DMS53 treated with DMSO at 0.1 percent for 48 hours (cell line): ENCODE data around the gene RPGRIP1L.
"Not testable (repeated sequence)": the region's sequence is repeated elsewhere in the genome, so short reads cannot be mapped to it uniquely, and the experiment has no call there.

Experiments used
- DNase-seq: peaks from one replicate; lab custom pipeline; 2025; ENCODE audit not compliant: unreplicated experiment; lab: John Stamatoyannopoulos, UW

The RPGRIP1L gene

DNA sequence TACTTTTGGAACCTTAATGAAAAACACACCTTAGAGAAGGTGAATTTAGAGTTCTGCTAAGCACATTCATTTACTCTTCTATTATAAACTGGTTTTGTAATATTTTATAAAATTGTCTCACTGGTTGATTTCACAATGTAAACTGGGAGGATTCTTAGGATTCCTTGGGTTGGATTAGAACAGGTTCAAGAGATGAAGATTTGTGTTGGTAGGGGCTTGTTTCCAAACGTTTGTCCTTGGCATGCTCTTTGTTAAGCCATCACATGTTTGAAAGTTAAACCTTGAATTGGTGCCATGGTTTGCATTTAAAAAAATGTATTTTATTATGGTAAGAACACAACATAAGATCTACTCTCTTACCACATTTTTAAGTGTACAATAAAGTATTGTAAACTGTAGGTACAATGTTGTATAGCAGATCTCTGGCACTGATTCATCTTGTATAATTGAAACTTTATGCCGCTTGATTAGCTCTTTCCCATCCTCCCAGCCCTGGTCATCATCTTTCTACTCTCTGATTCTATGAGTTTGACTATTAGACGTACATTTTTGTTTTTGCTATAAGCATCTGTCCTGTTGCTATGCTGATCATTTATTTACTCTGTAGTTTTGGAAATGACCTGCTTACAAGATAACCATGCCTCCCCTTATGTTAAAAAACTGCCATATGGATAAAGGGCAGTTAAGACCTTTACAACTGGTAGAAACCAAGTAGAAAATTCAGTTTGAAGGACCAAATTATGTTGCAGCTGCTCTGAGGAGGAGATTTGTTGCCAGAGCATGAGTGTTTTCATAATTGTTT lies 9.9 kb upstream of the RPGRIP1L start:
- DNase-seq = no peak

DNA sequence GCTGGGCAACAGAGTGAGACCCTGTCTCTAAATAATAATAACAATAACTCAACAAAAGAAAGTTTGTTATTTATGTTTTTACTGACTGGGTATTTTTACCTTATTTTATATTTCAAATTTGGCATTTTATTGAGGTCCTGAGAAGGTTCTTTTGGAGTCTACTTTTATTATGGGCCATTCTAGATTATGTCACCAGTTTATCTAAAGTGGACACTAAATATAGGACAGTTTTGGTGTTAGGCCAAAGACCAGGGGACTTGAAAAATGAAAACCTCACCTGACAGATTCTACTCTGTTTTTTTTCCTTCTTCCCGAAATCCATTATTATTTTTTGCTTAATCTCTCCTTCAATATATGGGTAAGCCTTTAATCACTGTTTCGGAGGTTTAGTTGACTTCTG lies 8.4 kb upstream of the RPGRIP1L start:
- DNase-seq = no peak

GRCh38 chr16:53711390-53711789 lies 7.7 kb upstream of the RPGRIP1L start:
- DNase-seq = no peak

GRCh38 chr16:53708490-53708889 lies 4.8 kb upstream of the RPGRIP1L start:
- no peak for DNase-seq

GRCh38 chr16:53707671-53708070 lies 4.0 kb upstream of the RPGRIP1L start:
- DNase-seq = no peak

- no peak for DNase-seq
Measured at GRCh38 chr16:53704445-53704813, 770 bp upstream of the RPGRIP1L start.

DNA sequence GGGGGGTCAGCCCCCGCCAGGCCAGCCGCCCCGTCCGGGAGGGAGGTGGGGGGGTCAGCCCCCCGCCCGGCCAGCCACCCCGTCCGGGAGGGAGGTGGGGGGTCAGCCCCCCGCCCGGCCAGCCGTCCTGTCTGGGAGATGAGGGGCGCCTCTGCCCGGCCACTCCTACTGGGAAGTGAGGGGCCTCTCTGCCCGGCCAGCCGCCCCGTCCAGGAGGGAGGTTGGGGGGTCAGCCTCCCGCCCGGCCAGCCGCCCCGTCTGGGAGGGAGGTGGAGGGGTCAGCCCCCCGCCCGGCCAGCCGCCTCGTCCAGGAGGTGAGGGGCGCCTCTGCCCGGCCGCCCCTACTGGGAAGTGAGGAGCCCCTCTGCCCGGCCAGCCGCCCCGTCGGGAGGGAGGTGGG lies 5.4 kb downstream of the RPGRIP1L start:
- not testable (repeated sequence) for DNase-seq

- no peak for DNase-seq
Measured at GRCh38 chr16:53695070-53695469, 8.6 kb downstream of the RPGRIP1L start.

DNA sequence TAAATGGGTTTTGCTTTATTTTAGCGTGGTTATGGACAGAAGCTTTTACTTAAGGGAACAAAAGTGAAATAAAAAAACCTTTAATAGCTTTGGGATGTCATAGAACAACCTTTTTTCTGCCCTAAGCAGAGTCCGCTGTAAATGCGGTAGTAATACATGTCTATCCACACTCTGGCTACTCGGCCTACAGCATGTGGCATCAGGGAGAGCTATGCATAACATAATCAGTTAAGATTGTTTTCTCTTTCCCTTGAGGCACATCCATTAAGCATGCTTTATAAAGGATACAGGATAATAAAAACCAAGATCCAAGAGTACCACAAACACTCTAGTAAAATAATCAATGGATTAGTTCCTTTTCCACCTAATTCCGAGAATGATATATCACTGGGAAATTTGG lies 10.3 kb downstream of the RPGRIP1L start:
- DNase-seq = no peak

DNA sequence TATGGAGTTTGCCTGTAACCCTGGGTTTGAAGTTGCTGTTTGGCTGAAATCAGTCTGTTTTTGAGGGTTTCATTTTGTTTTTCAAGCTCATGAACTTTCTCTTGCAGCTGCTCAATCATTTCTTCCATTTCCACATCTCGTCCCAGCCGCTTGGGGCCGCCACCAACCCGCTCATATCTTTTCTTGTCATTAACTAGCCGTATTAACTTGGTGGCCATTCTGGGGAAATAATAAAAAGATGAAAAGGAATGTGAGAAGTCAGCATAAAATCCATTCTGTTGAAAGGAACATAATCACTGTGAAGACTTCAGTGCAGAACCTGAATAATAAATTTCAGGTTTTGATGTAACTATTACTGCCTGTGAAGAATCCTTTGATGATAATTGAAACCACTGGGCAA lies 11.5 kb downstream of the RPGRIP1L start:
- no peak for DNase-seq

- DNase-seq = no peak
Measured at GRCh38 chr16:53690771-53691170, 12.9 kb downstream of the RPGRIP1L start.

GRCh38 chr16:53689636-53690035 lies 14.0 kb downstream of the RPGRIP1L start:
- DNase-seq = no peak

GRCh38 chr16:53686710-53687109 lies 16.9 kb downstream of the RPGRIP1L start:
- DNase-seq = no peak

DNA sequence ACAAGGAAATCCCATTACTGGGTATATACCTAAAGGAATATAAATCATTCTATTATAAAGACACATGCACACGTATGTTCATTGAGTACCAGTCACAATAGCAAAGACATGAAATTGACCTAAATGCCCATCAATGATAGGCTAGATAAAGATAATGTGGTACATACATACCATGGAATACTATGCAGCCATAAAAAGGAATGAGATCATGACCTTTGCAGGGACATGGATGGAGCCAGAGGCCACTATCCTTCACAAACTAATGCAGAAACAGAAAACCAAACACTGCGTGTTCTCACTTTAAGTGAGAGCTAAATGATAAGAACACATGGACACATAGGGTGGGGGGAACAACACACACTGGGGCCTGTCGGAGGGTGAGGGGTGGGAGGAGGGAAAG lies 18.3 kb downstream of the RPGRIP1L start:
- not testable (repeated sequence) for DNase-seq

GRCh38 chr16:53681354-53681753 lies 22.3 kb downstream of the RPGRIP1L start:
- DNase-seq = no peak

- DNase-seq = no peak
Measured at GRCh38 chr16:53680756-53681155, 22.9 kb downstream of the RPGRIP1L start.

DNA sequence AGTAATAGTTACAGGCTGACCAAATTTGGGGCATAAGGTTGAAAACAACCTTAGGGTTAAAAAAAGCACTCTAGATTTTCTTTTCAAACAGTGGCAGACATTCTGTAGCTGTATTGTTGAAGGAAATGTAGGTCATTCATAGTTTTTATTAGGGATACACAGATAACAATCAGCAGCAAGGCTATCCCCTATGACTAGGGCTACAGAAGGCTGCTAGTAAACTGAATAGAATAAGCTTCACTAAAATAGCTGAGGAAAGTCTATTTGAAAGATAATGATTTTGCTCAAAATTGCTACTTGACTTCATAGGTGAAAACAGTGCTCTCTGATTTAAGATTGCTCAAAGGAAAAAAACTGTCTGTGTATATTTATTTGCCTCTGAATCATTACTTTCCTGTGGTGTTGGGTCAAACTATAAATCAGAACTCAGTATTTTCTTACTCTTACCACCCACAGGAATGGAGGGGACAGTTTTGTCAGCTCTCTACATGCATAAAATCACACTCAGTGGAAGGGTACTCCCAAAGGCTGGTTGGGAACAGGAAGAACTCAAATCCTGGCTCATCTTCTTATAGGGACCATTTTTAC lies 24.8 kb downstream of the RPGRIP1L start:
- DNase-seq = no peak

DNA sequence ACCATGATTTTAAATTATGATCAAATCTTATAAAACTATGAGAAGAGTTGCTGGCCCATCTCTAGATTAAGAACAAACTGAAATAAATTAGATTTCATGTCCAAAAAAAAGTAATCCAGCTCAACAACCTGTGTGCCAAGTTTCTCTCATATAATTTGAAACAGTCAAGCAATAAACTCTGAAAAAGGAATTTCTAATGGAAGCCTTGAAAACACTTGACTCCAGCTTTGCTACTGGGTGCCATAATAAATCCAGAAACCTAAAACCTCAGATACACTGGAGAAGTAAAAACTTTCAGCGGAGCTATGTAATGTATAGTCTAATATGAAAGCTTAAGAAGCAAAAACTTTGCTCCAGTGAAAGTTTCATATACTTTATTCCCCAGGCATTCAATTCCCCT lies 25.5 kb downstream of the RPGRIP1L start:
- no peak for DNase-seq

DNA sequence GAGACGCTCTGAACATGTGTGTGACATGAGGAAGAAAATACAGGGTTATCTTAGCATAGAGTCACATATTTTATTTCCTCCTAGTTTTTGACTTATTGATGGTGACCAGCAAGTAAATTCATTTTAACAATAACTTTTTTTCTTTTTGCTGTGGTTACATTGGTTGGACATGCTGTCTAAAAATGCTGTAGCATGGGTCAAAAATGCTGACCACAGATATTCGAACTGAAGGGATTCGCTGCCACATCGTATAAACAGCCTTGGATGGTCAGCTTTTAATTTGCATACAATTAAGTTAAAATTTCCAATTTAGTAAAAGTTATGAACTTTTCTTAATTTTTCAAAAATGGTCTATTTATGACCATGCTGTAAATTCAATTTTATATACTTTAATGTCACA lies 30.5 kb downstream of the RPGRIP1L start:
- DNase-seq = no peak

- peak; percentile 5 for DNase-seq
Measured at GRCh38 chr16:53672461-53672860, 31.2 kb downstream of the RPGRIP1L start.

- no peak for DNase-seq
Measured at GRCh38 chr16:53668869-53669268, 34.8 kb downstream of the RPGRIP1L start.

DNA sequence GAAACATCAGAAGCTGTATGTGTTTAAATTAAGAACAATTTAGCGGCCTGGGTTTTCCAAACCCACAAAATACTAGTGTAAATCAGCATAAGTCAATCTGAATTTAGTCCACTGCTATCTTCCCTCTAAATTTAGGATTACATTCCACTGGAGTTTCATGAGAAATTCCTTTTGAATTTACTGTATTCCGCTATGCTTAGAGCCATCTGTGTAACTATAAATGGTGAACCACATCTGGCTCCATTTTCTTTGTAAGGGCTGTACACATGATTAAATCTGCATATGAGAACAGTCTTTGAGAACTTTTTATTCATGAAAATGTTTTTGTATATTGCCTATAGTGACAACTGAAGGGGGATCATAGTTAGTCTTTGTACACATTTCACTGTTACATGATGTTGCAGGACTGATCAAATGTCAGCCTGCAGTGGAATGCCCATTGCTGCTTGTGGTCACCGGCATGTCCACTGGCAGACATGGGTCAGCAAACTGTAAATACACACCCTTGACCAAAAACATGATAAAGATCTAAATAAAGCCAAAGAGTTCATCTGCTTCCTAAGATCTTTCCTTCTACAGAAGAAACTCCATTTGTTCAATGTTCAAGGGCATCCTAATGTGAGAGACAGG lies 36.8 kb downstream of the RPGRIP1L start:
- no peak for DNase-seq
